Activated CD8-positive, alpha-beta T cell treated with anti-CD3 and anti-CD28 coated beads for 36 hours (primary cell): Measurements from ENCODE around the gene CACNG3. TPM values are rescaled to one million over a fixed set of nuclear protein-coding genes. Genes with fewer than 3 reads are reported as not detected.

Experiments
- ATAC-seq: fragments of 200-7000 bp; cut with Tn5 transposase; one replicate; pipeline ENCODE4 v1.10.0; 2021; ENCODE audit warnings: mild to moderate bottlenecking, moderate library complexity
- CTCF ChIA-PET: fragments of 350-600 bp; sonication (Branson Sonifier 250); formaldehyde crosslinking; loops from one replicate; lab custom pipeline; 2021; ENCODE audit warnings: antibody characterized with exemption; lab: Charles Lee
- POLR2A ChIA-PET: fragments of 350-600 bp; sonication (Branson Sonifier 250); formaldehyde crosslinking; loops from one replicate; lab custom pipeline; 2021; ENCODE audit warnings: antibody characterized with exemption; lab: Charles Lee
- DNase-seq: peaks from one replicate; pipeline ENCODE4 v3.0.0-alpha.2; 2020
- H3K27ac Mint-ChIP-seq: one replicate; pipeline ENCODE4 v1.8.0; 2021; ENCODE audit warnings: mild to moderate bottlenecking, mixed read lengths
- H3K27me3 Mint-ChIP-seq: one replicate; pipeline ENCODE4 v1.8.0; 2021; ENCODE audit warnings: mixed read lengths
- H3K36me3 Mint-ChIP-seq: one replicate; pipeline ENCODE4 v1.8.0; 2021; ENCODE audit warnings: low read depth, mixed read lengths
- H3K4me1 Mint-ChIP-seq: one replicate; pipeline ENCODE4 v1.8.0; 2021; ENCODE audit warnings: low read depth, mixed read lengths
- H3K4me3 Mint-ChIP-seq: one replicate; pipeline ENCODE4 v1.8.0; 2021; ENCODE audit warnings: mild to moderate bottlenecking, moderate library complexity, mixed read lengths
- H3K9me3 Mint-ChIP-seq: one replicate; pipeline ENCODE4 v1.8.0; 2021; ENCODE audit warnings: mixed read lengths
- intact Hi-C: fragments of 100-400 bp; cut with micrococcal nuclease; formaldehyde crosslinking; loops from one replicate; pipeline ENCODE4 v1.10.0; 2022
- total RNA-seq, 2 experiments: library from RNA; stranded (reverse); gene quantifications; one replicate each; pipeline ENCODE4 v1.2.3, GENCODE V29; 2021
- TF ChIP-seq, protein P1 (sequence below): fragments of 200-600 bp; IDR thresholded peaks from one replicate; pipeline ENCODE4 v1.8.0; 2022; ENCODE audit warnings: antibody characterized with exemption, mild to moderate bottlenecking

CACNG3 gene
- total RNA-seq, 2 experiments from 2014 or later, result not detected

DNA sequence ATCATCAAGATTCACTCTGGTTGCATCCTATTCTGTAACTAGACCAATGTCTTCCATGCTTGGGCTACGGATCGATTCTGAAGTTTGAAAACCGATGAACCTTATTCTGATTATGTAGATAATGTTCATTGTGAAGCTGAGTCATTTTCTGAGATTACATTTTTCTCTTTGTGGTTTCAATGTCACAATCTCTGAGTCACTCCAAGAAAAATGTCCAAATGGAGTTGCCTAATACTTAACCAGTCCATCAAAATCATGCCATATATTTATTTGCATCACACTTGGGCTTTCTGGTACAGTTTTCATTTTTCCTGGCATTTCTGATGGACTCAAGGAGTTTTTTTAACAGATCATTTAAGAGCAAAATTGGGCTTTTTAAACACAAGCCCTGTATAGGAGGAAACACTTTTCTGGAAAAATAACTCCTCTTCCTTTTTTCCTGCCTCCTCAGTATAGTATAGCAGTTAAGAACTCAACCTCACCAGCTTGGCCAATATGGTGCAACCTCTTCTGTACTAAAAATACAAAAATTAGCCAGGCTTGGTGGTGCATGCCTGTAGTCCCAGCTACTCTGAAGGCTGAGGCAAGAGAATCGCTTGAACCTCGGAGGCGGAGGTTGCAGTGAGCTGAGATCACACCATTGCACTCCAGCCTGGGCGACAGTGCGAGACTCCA, 17.5 kb downstream of the CACNG3 start:
- POLR2A ChIA-PET, result no interaction called here
- DNase-seq, result no peak
- Mint-ChIP-seq H3K4me3 (no peak overlapping the region), H3K27me3 (peaks cover 24% of the 10 kb centered on the region), H3K4me1 (no peaks in the 10 kb centered on the region), H3K36me3 (no peaks in the 10 kb centered on the region), H3K9me3 (no peaks in the 10 kb centered on the region), H3K27ac (no peak overlapping the region)
- no peak for ATAC-seq
- TF ChIP-seq, protein P1, sequence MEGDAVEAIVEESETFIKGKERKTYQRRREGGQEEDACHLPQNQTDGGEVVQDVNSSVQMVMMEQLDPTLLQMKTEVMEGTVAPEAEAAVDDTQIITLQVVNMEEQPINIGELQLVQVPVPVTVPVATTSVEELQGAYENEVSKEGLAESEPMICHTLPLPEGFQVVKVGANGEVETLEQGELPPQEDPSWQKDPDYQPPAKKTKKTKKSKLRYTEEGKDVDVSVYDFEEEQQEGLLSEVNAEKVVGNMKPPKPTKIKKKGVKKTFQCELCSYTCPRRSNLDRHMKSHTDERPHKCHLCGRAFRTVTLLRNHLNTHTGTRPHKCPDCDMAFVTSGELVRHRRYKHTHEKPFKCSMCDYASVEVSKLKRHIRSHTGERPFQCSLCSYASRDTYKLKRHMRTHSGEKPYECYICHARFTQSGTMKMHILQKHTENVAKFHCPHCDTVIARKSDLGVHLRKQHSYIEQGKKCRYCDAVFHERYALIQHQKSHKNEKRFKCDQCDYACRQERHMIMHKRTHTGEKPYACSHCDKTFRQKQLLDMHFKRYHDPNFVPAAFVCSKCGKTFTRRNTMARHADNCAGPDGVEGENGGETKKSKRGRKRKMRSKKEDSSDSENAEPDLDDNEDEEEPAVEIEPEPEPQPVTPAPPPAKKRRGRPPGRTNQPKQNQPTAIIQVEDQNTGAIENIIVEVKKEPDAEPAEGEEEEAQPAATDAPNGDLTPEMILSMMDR, result no peak
- intact Hi-C loops, result no loop called here
- CTCF ChIA-PET, result interaction anchor here (1.1 to 4.4 kb wide), 2 partner anchors 19 to 21 kb away, joined by 4 to 12 read pairs; no protein-coding TSS in a partner anchor

DNA sequence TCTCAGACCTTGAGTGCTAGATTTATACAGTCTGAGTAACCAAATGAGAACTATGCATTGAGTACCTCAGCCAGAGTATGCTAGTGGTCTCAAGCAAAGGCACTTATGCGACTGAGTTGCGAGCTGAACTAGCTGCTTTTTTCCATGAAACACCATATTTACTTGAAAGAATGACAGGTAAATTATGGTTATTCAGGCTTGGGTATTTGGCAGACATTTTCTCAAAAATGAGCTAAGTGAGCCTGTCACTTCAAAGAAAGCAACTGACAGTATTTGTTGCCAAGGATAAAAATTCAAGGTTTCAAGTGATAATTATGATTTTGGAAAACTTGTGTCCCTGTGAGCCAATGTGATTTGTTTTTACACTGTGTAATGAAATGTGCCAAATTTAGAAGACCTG, 19.3 kb downstream of the CACNG3 start:
- Mint-ChIP-seq H3K4me3 (no peak overlapping the region), H3K27me3 (peaks cover 26% of the 10 kb centered on the region), H3K4me1 (no peaks in the 10 kb centered on the region), H3K9me3 (no peaks in the 10 kb centered on the region), H3K36me3 (no peaks in the 10 kb centered on the region), H3K27ac (no peak overlapping the region)
- ChIA-PET CTCF (interaction anchor here (4.4 kb wide), 1 partner anchor 22 kb away, joined by 12 read pairs; no protein-coding TSS in a partner anchor), POLR2A (no interaction called here)
- intact Hi-C loops, result no loop called here
- TF ChIP-seq, protein P1, result no peak
- DNase-seq (no peak), ATAC-seq (no peak)

GRCh38 chr16:24279982-24280515, 23.9 kb downstream of the CACNG3 start:
- intact Hi-C loops, result no loop called here
- DNase-seq (no peak), ATAC-seq (no peak)
- POLR2A ChIA-PET, result no interaction called here
- Mint-ChIP-seq H3K9me3 (no peaks in the 10 kb centered on the region), H3K36me3 (no peaks in the 10 kb centered on the region), H3K4me1 (no peaks in the 10 kb centered on the region), H3K27ac (no peak overlapping the region), H3K27me3 (peaks cover 15% of the 10 kb centered on the region), H3K4me3 (no peak overlapping the region)
- TF ChIP-seq, protein P1, result no peak
- CTCF ChIA-PET, result interaction anchor here (1.0 to 1.1 kb wide), 2 partner anchors 27 to 225 kb away, joined by 3 to 4 read pairs; no protein-coding TSS in a partner anchor

GRCh38 chr16:24281466-24281865, 25.3 kb downstream of the CACNG3 start:
- TF ChIP-seq, protein P1, result no peak
- H3K4me1 Mint-ChIP-seq, result no peaks in the 10 kb centered on the region
- H3K36me3 Mint-ChIP-seq, result no peaks in the 10 kb centered on the region
- no peaks in the 10 kb centered on the region for H3K9me3 Mint-ChIP-seq
- no peak for DNase-seq
- H3K27me3 Mint-ChIP-seq, result peaks cover 17% of the 10 kb centered on the region
- H3K27ac Mint-ChIP-seq, result no peak overlapping the region
- ATAC-seq, result no peak
- POLR2A ChIA-PET, result interaction anchor here (0.6 kb wide), 1 partner anchor 75 kb away, joined by 3 read pairs; no protein-coding TSS in a partner anchor
- intact Hi-C loops, result no loop called here
- CTCF ChIA-PET, result no interaction called here
- H3K4me3 Mint-ChIP-seq, result no peak overlapping the region

GRCh38 chr16:24282141-24282540, 26.0 kb downstream of the CACNG3 start:
- Mint-ChIP-seq H3K27ac (no peak overlapping the region), H3K36me3 (no peaks in the 10 kb centered on the region), H3K9me3 (no peaks in the 10 kb centered on the region), H3K4me1 (no peaks in the 10 kb centered on the region), H3K27me3 (peaks cover 13% of the 10 kb centered on the region), H3K4me3 (no peak overlapping the region)
- POLR2A ChIA-PET, result interaction anchor here (0.6 kb wide), 1 partner anchor 74 kb away, joined by 3 read pairs; no protein-coding TSS in a partner anchor
- CTCF ChIA-PET, result no interaction called here
- intact Hi-C loops, result no loop called here
- ATAC-seq (no peak), DNase-seq (no peak)
- TF ChIP-seq, protein P1, result no peak
